Skeletal muscle tissue (tissue), 4 donors: ENCODE measurements around the gene APOC1. TPM values are rescaled to one million over a fixed set of nuclear protein-coding genes. Genes with fewer than 3 reads are reported as not detected.
"Not testable (repeated sequence)": the region's sequence is repeated elsewhere in the genome, so short reads cannot be mapped to it uniquely, and the experiment has no call there.

Experiments used
- H3K27ac ChIP-seq: one replicate; pipeline ENCODE4 v1.7.0; 2013; ENCODE audit warnings: mild to moderate bottlenecking, low read depth, low read length, inconsistent platforms
- H3K27me3 ChIP-seq, 3 donors: one replicate each; pipeline ENCODE4 v1.7.0; 2013; ENCODE audit warnings: low read length in 3 of 3; ENCODE audit not compliant: control insufficient read depth in 3 of 3, insufficient read depth in 3 of 3
- H3K36me3 ChIP-seq, 3 donors: one replicate each; pipeline ENCODE4 v1.7.0; 2013; ENCODE audit warnings: low read length in 3 of 3; ENCODE audit not compliant: control insufficient read depth in 3 of 3, insufficient read depth in 3 of 3
- H3K4me1 ChIP-seq, 3 donors: one replicate each; pipeline ENCODE4 v1.7.0; 2013; ENCODE audit warnings: low read length in 3 of 3, mild to moderate bottlenecking in 3 of 3; ENCODE audit not compliant: control insufficient read depth in 3 of 3, insufficient read depth in 3 of 3
- H3K4me3 ChIP-seq, 3 donors: one replicate each; pipeline ENCODE4 v1.7.0; 2013; ENCODE audit warnings: low read length in 3 of 3
- H3K9ac ChIP-seq, 3 donors: one replicate each; pipeline ENCODE4 v1.7.0; 2013; ENCODE audit warnings: low read length in 3 of 3, mild to moderate bottlenecking in 3 of 3, moderate library complexity in 2 of 3, low read depth in 1 of 3
- H3K9me3 ChIP-seq, 3 donors: one replicate each; pipeline ENCODE4 v1.7.0; 2013; ENCODE audit warnings: low read length in 3 of 3; ENCODE audit not compliant: control insufficient read depth in 3 of 3
- total RNA-seq: library from RNA; depleted of rRNA; stranded (reverse); fragments of >200 nt; gene quantifications from one replicate; pipeline ENCODE4 v1.2.3, GENCODE V29; 2014
- donor health status: Osteomylitis.

Gene APOC1
- total RNA-seq, 1 donor from 2014 or later: 5.7 TPM

DNA sequence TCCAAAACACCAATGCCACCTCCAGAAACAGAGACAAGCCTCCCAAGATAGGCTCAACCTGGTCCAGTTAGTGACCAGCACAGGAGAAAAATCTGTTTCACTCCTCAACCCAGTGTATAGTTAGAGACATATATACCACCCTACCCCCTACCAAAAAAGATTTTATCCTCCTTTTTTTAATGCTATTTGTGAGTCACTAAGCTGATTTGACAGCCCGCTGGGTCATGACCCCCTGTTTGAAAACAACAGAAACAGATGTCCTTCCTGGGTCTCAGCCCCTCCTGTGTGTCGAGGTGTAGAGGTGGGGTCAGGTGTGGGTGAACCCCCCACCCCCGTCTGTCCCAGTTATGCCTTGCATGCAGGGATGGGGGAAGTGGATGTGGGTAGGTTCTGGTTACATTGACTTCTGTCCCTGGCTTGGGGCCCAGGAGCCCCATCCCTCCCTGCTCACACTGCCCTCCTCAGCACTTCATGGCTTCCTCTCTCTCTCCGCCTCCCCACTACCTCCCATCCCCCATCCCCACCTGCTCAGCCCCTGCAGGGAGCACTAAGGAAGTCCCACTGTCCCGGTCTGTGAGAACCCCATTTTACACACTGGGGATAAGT lies 37.4 kb upstream of the APOC1 start:
- Histone ChIP-seq H3K9me3 (no peaks in the 10 kb centered on the region), H3K36me3 (peaks cover 21 to 42% (median 36%) of the 10 kb centered on the region in 3 donors), H3K27ac (no peak overlapping the region), H3K9ac (no peak overlapping the region), H3K4me1 (peaks cover 0 to 5% (median 4%) of the 10 kb centered on the region in 3 donors), H3K27me3 (no peaks in the 10 kb centered on the region), H3K4me3 (no peak overlapping the region)

DNA sequence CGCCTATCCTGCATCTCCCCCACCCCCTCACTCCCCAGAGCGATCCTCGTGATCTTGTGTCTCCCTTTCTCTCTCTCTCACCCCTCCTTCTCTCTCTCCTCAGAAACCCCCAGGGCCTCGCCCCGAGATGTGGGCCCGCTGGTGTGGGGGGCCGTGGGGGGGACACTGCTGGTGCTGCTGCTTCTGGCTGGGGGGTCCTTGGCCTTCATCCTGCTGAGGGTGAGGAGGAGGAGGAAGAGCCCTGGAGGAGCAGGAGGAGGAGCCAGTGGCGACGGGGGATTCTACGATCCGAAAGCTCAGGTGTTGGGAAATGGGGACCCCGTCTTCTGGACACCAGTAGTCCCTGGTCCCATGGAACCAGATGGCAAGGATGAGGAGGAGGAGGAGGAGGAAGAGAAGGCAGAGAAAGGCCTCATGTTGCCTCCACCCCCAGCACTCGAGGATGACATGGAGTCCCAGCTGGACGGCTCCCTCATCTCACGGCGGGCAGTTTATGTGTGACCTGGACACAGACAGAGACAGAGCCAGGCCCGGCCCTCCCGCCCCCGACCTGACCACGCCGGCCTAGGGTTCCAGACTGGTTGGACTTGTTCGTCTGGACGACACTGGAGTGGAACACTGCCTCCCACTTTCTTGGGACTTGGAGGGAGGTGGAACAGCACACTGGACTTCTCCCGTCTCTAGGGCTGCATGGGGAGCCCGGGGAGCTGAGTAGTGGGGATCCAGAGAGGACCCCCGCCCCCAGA lies 36.1 kb upstream of the APOC1 start:
- Histone ChIP-seq H3K4me1 (peaks cover 0 to 5% (median 0%) of the 10 kb centered on the region in 3 donors), H3K4me3 (no peak overlapping the region), H3K9me3 (no peaks in the 10 kb centered on the region), H3K9ac (no peak overlapping the region), H3K27ac (no peak overlapping the region), H3K27me3 (no peaks in the 10 kb centered on the region), H3K36me3 (peaks cover 16 to 36% (median 29%) of the 10 kb centered on the region in 3 donors)

DNA sequence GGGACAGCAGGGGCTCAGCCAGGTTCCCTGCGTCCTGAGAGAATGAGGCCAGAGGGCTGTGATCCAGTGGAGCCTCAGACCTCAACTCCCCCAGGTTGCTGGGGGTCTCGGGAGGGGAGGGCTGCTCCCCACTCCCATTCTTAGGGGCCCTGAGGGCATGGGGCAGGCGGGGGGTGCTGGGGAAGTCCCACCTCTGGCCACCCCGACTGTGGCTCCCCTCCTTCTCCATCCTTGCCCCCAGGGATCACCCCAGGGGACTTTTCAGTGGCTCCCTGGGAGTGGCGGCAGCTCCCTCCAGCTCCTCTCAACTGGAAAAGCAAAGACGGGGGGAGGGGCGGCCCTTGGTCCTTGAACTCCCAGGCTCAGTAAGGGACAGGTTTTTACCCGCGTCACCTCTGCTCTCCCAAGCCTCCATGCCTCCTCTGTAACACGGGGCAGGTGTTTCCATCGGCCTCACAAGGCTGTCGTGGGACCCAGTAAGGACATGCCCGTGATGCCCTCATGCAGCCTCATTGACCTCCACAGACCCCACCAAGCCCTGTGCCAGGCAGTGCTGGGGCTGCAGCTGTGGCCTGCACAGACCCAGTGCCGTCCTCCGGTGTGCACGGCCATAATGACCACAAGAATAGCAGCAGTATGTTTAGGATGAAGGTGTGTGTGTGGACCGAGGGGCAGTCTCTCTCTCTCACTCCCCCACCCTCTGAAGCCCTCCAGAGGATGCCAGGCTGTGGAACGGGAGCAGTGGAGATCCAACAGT lies 34.9 kb upstream of the APOC1 start:
- no peak overlapping the region for H3K4me3 ChIP-seq
- peaks cover 0 to 5% (median 0%) of the 10 kb centered on the region in 3 donors for H3K4me1 ChIP-seq
- H3K27ac ChIP-seq: no peak overlapping the region
- H3K27me3 ChIP-seq: no peaks in the 10 kb centered on the region
- H3K9me3 ChIP-seq: no peaks in the 10 kb centered on the region
- peaks cover 8 to 26% (median 20%) of the 10 kb centered on the region in 3 donors for H3K36me3 ChIP-seq
- H3K9ac ChIP-seq: no peak overlapping the region

DNA sequence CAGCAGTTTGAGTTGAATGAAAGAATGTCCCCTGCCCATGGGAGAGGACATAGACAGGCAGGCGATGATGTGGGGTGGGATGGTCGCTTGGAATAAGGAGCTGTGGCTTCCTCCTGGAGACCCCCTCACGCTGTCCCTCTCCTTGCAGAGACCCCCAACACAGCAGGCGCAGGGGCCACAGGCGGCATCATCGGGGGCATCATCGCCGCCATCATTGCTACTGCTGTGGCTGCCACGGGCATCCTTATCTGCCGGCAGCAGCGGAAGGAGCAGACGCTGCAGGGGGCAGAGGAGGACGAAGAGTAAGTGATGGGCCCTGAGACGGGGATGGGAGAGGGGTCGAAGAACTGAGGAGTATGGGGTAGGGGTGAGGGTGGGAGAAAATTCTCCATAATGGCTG lies 32.3 kb upstream of the APOC1 start:
- Histone ChIP-seq H3K9ac (no peak overlapping the region), H3K9me3 (no peaks in the 10 kb centered on the region), H3K27me3 (no peaks in the 10 kb centered on the region), H3K4me3 (no peak overlapping the region), H3K4me1 (no peaks in the 10 kb centered on the region), H3K27ac (no peak overlapping the region), H3K36me3 (peaks cover 0 to 10% (median 9%) of the 10 kb centered on the region in 3 donors)

DNA sequence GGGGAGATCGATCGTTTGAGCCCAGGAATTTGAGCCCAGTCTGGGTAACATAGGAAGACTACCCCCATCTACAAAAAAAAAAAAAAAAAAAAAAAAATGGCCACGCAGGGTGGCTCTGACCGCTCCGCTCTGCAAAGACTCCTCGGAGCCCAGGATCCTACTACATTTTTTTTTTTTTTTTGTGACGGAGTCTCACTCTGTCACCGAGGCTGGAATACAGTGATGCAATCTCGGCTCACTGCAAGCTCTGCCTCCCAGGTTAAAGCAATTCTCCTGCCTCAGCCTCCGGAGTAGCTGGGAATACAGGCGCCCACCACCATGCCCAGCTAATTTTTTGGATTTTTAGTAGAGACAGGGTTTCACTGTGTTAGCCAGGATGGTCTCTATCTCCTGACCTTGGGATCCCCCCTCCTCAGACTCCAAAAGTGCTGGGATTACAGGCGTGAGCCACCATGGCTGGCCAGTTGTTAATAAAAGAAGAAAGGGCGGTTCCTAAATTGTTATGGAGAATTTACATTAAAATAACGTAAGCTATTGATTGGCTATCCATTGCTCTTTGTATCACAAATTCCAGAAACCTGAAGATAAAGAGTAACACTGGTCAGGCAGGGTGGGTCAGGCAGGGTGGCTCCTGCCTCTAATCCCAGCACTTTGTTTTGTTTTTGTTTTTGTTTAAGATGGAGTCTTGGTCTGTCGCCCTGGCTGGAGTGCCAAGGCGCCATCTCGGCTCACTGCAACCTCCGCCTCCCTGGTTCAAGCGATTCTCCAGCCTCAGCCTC lies 31.6 kb upstream of the APOC1 start:
- not testable (repeated sequence) for H3K9ac ChIP-seq, H3K27ac ChIP-seq, H3K4me3 ChIP-seq, H3K4me1 ChIP-seq, H3K27me3 ChIP-seq, H3K9me3 ChIP-seq
- H3K36me3 ChIP-seq: peaks cover 3 to 12% (median 5%) of the 10 kb centered on the region in 3 donors

DNA sequence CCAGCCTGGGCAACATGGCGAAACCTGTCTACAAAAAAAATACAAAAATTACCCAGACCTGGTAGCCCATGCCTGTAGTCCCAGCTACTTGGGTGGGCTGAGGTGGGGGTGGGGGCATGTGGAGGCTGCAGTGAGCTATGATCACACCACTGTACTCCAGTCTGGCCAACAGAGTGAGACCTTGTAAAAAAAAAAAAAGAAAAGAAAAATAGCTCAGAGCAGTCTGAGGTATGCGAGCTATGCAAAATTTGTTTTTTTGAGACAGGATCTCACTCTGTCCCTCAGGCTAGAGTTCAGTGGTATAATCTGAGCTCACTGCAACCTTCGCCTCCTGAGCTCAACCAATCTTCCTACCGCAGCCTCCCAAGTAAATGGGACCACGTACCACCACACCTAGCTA lies 30.5 kb upstream of the APOC1 start:
- Histone ChIP-seq H3K9ac (no peak overlapping the region), H3K27ac (no peak overlapping the region), H3K4me3 (no peak overlapping the region), H3K4me1 (peaks cover 0 to 2% (median 0%) of the 10 kb centered on the region in 3 donors), H3K36me3 (peaks cover 2 to 13% (median 5%) of the 10 kb centered on the region in 3 donors), H3K9me3 (no peaks in the 10 kb centered on the region), H3K27me3 (no peaks in the 10 kb centered on the region)

DNA sequence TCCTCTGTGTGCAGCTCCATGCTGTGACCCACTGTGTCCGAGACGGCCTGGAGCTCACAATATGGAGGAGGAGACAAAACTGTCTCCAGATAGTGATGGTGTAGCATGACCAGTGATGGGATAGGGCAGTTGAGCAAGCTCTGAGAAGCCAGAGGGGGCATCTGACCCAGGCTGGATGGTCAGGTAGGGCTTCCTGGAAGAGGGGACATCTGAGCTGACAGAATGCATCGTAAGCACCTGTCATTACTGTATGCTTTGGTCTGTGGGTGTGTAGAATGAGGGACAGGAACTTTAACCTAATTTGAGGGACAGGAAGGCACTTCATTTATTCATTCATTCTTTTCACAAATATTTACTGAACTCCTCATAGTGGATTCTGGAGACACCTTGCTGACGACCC lies 29.8 kb upstream of the APOC1 start:
- H3K9me3 ChIP-seq: no peaks in the 10 kb centered on the region
- H3K4me1 ChIP-seq: peaks cover 2 to 8% (median 4%) of the 10 kb centered on the region in 3 donors
- peaks cover 2 to 13% (median 5%) of the 10 kb centered on the region in 3 donors for H3K36me3 ChIP-seq
- H3K9ac ChIP-seq: no peak overlapping the region
- H3K27ac ChIP-seq: no peak overlapping the region
- H3K4me3 ChIP-seq: no peak overlapping the region
- H3K27me3 ChIP-seq: no peaks in the 10 kb centered on the region

DNA sequence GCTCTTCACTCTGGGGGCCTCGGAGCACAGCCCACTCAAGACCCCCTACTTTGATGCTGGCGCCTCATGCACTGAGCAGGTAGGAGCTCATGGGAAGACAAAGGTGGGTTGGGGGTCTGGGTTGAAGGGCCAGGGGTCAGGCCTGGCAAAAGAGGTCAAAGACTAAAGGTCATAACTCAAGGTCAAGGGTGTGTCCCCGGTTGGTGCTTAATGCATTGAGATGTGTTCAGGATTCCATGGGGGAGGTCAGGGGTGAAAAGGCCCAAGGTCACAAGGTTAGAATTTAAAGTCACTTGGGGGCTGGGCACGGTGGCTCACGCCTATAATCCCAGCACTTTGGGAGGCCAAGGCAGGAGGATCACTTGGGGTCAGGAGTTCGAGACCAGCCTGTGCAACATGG lies 28.3 kb upstream of the APOC1 start:
- H3K9me3 ChIP-seq: no peaks in the 10 kb centered on the region
- peaks cover 8 to 15% (median 10%) of the 10 kb centered on the region in 3 donors for H3K4me1 ChIP-seq
- no peak overlapping the region for H3K27ac ChIP-seq
- H3K9ac ChIP-seq: no peak overlapping the region
- peaks cover 2 to 13% (median 5%) of the 10 kb centered on the region in 3 donors for H3K36me3 ChIP-seq
- no peaks in the 10 kb centered on the region for H3K27me3 ChIP-seq
- H3K4me3 ChIP-seq: no peak overlapping the region

DNA sequence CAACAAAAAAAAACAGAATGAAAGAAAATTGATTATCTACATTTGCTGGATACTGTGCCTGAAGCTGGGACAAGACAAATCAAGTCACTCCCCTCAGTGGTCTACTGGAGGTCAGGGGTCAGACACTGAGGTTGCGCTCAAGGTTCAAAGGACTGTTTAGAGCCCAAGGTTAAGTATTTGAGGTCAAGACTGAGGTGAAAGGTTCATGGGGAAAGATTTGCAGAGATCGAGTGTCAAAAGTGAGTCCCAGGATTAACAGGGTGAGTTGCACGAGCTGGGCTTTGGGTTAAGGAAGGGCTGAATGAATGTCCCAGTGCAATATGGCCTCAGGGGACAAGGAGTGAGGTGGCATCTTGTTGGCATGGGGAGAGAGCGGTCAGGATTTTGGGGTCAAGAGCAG lies 26.8 kb upstream of the APOC1 start:
- peaks cover 5 to 18% (median 5%) of the 10 kb centered on the region in 3 donors for H3K36me3 ChIP-seq

More for the DNA sequence above, 26.8 kb upstream of the APOC1 start:
- Histone ChIP-seq H3K27ac (no peak overlapping the region), H3K4me3 (no peak overlapping the region), H3K9ac (no peak overlapping the region), H3K4me1 (peaks cover 19 to 27% (median 21%) of the 10 kb centered on the region in 3 donors), H3K9me3 (no peaks in the 10 kb centered on the region), H3K27me3 (no peaks in the 10 kb centered on the region)
